HPDE6-E6E7 (cell line): ENCODE measurements around the gene CELF4.
"Not testable (repeated sequence)": the region's sequence is repeated elsewhere in the genome, so short reads cannot be mapped to it uniquely, and the experiment has no call there.

Source experiments
- DNase-seq: peaks from one replicate; pipeline ENCODE4 v3.0.0; 2011; ENCODE audit warnings: missing footprints; ENCODE audit errors: extremely low spot score

The CELF4 gene

DNA sequence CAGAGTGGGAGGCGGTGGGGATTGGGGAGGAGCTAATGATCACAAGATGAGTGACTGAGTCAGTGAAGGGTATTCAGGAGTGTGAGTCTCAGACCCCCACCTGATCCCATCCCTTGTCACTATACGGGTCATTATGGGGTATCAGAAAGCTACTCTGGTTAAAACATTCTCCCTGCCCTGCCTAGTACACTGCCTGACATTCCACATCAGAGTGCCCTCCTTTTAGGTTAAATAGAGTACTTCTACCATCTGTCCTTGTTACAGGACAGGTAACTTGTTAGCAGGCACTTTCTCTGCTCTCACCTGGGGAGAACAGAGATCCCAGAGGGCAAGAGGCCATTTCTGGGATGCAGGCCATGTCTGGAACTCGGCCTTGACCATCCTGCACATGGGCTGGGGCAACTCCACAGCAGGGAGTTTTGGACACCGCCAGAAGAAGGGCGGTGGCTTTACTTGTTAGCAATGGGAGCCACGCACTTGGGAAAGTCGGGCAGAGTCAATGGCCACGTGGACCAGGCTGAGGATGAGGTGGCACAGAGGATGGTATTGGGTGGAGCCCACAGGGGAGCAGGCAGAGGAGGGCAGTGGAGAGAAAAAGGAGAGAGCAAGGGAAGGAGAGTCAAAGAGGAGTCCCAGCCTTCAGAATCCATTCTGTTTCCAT, 98.5 kb downstream of the CELF4 start:
- DNase-seq = no peak

DNA sequence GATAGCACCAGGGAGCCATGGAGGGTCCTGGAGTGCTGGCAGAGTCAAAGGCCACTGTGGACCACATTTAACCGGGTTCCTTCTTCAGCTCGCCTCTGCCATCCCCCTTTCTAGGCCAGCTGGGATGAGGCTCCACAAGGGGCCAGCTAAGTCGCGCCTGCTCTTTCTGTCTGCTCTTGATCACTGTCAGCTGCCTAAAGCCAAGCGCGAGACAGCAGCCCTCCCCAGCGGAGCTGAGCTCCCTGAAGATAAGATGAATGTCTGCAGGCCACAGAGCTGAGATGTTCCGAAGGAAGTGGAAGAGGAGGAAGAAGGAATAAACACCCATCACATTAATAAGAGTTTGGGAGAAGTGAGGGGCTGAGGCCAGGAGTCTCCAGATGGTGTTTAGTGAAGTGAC, 99.6 kb downstream of the CELF4 start:
- no peak for DNase-seq

DNA sequence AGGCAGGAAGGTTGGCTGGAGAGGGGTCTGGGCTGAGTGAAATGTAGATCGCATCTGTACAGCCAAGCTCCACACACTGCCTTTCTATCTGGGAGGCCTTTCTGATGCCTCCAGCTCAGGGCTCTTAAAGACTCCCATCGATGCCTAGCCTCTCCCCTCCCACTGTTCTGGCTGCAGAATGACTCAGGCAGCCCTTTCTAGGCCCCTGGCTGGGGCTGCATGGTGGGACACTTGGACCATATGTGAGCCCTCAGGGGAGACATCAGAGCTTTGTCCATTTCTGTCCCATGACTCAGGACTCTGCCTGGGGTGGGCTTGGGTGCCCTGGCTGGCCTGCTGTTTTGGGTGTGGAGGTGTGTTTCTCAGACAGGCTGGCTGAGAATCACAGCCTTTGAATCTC, 101.3 kb downstream of the CELF4 start:
- no peak for DNase-seq

DNA sequence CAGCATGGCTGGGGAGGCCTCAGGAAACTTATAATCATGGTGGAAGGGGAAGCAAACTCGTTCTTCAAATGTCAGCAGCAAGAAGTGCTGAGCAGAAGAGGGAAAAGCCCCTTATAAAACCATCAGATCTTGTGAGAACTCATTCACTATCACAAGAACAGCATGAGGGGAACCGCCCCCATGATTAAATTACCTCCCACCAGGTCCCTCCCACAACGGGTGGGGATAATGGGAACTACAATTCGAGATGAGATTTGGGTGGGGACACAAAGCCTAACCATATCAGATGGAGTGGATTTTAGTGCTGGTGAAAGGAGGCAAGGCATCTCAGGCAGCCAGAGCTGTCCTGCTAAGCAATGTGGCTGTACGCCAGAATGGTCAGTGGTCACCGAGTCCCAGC, 104.3 kb downstream of the CELF4 start:
- not testable (repeated sequence) for DNase-seq

DNA sequence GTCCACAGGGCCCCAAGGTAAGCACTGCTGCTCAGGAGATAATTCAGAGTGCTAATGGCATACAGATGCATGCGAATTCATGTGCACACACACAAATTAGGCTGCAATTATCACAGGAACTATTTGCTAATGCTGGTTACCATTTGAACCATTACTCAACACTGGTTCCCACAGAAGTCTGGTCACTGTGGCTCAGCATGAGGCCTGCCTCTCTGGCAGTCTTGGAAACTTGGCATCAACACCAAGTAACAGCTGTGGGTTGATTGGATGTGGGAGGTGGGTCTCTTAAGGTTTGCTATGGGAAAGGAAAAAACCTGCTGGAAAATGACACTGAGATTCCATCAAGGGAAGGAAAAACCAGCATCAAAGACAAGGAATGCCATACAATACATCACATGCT, 105.0 kb downstream of the CELF4 start:
- DNase-seq = no peak

DNA sequence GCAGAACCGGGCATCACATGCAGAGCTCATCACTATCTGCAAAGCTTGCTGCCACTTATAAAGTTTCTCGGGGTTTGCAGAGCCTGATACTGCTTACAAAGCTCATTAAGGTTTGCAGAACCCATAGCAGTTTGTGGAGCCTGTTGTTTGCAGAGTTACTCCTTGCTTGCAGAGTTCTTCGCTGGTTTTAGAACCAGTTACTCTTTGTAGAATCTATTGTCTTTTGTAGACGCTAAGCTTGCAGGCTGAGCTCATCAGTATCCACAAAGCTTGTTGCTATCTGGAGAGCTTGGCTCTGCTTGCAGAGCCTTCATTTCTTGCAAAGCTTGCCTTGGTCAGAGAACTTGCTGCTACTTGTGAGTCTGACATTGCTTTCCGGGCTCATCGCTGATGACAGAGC, 106.9 kb downstream of the CELF4 start:
- no peak for DNase-seq

DNA sequence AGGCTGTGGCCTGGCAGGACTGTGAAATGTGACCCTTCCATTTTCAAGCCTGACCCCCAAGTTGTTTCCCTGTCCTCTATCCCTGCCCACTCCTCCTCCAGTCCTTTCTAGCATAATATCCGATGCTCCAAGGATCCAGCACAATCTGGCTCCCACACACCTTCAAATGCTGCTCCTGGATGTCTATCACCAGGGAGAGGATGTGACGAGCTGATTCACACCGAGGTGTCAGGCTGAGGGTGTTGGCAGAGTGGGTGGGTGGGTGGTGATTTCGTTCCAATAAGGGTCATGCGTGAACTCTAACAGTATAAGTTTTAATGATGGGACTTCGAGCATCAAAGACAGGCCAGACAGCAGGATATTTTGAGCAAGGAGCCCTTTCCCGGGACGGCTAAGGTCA, 107.8 kb downstream of the CELF4 start:
- no peak for DNase-seq

DNA sequence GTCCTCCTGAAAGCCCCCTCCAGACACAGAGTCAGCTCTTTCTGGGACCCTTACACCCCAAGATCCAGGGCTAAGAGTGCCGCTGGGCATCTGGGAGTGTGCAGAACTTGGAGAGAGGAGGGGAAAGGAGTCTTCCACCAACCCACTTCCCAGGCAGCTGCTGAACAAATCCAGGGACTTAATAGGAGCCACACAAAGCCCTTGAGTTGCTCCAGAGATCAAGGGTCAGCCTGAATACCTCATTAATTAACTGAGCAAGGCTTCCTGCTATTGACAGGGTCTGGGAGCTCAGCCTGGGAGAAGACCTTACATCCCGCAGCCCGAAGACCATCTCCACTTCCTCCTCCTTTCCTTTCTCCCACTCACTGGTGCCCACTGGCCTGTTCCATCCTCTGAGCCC, 108.3 kb downstream of the CELF4 start:
- DNase-seq = no peak

DNA sequence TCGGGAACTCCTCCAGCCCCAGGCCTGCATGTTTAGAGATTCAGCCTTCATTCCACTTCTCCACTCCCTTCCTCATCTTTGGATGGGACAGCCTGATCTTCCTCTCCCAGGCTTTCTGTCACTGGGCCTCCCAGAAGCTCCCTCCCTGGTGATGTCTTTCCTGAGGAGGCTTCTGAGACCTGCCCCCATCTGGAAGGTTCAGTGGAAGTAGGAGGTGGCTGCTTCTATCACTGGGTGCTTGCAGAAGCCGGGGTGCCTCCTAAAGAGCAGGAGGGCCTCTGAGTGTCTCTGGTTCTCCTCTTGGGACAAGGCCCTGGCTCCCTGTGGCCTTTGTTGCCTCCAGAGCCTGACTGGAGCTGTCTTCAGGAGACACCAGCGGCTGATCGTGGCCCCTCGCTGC, 108.7 kb downstream of the CELF4 start:
- no peak for DNase-seq

DNA sequence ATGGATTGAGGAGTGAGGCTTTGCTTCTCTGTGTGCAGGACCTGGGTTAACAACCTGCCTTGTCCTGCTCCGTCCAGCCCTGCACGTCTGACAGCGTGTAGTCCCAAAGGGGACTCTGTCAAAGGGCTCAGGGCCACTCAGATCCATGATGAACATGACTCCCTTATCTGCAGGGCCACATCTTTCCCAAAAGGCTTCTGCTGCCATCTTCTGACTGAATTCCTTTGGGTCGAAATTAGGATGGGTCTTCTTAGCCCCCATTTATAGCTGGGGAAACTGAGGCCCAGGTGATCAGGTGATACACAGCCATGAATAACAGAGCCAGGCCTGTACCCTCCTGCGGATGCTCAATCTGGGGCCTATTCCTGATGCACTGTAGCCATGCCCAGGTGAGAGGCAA, 109.2 kb downstream of the CELF4 start:
- no peak for DNase-seq

DNA sequence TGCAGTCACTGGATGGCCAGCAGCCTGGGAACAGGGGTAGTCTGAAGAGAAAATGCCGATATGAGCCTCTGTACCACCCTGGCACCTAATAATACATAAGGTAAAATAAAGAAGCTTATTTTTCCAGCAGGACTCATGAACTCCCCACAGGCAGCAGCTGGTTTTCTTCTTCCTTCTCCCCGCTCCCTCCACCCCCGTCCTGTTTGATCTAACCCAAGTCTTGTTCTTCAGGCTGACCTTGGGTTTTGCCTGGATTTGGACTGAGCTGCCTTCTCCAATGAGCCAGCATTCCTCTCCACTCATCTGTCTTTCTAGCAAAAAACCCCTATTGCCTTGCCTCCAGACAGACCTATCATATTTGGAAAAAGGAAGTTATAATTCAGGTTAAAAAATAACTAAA, 111.8 kb downstream of the CELF4 start:
- DNase-seq = no peak

DNA sequence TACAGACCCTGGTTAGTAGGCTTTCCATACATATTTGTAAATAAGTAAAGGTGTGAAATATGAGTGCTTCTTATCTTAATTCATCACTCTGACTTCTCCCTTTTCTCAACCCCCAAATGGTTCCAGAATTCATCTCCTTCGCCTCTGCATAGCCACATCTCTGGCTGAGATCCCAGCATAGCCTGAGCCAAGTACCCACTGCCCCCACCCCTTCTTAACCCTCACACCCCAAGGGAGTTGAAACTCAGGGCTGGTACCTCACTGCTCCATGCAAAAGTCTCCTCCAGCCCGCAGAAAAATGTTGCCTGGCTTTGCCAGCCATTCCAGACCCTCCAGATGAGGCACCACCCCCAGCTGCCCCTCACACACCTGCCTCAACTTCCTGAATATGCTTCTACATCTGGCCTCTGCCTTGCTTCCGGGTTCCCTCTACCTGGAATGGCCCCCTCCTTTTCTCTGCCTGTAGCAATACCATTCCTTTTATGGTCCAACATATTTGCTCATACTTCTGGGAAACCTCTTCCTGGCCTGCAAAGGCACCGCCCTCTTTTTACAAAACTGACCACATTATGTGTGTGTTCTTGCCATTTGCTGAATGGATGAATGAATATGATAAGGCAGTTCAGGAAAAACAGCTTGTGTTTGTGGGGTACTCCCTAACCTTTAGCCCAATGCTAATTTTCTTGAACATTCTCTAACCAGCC, 112.8 kb downstream of the CELF4 start:
- no peak for DNase-seq

DNA sequence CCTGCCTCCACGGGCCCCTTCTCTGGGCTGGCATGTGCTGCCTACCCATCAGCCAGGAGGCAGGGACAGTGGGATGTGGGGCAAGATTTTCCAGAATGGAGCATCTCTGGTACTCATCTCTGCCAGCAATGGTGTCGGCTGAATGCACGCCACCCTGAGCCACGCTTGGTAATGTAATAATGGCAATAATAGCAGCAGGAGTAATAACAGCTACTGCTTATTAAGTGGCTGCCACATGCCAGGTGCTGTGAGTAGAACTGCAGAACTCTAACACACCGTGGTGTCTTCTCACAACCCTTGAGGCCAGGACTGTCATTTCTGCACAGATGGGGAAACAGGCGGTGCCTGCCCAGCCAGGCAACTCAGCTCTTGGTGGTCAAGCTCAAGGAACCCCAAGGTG, 113.6 kb downstream of the CELF4 start:
- no peak for DNase-seq

DNA sequence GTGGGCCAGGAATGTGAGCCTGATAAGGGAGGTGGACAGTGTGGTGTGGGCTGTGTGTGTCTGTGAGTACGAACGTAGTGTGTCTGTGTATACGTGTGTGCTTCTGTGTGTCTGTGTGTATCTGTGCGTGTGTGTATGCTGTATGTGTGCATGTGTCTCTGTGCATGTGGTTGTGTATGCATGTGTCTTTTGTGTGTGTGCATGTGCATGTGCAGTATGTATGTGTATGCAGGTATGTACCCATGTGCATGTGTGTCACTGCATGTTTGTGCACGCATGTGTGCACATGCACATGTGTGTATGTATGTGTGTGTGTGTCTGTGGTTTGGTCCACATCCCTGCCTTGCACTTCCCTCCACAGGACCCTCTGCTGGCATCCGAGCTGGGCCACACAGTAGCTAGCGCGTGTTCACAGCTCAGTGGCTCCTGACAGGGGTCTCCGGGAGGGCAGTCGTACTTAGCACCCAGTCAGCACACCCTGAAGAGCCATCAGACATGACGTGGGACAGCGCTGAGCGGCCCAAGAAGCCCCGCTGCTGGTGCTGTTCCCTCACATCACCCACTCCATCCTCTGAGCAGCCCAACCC, 114.3 kb downstream of the CELF4 start:
- DNase-seq = no peak

DNA sequence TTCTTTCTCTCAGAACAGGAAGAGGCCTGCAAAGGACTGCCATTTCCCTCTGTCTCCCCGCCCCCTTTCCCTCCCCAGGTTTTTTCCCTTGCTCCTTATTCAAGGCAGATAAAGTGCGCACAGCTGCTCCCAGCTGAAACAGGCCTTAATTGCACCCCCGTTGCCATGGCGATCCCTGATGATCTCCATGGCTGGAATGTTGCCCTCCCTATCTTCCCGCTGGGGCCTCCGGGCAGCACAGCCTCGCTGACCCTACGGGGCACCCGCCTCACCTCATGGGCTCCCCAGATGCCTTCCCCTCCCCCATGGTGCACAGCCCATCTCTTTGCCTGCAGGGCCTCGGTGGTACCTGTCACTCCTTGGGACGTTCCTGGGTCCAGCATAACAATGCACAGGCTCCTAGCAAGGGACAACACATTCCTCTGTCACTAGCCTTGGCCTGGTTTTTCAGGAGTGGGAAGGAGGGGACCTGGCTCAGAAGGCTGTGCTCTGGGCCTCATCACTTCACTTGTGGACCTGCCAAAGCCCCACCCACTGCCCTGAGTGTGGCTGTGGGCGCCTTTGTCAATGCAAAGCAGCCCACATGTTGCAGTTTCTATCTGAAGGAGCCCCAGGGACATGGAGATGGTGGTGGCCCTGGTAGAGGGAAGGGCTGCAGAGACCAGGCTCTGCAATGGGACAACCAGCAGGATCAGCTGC, 115.0 kb downstream of the CELF4 start:
- DNase-seq = no peak

DNA sequence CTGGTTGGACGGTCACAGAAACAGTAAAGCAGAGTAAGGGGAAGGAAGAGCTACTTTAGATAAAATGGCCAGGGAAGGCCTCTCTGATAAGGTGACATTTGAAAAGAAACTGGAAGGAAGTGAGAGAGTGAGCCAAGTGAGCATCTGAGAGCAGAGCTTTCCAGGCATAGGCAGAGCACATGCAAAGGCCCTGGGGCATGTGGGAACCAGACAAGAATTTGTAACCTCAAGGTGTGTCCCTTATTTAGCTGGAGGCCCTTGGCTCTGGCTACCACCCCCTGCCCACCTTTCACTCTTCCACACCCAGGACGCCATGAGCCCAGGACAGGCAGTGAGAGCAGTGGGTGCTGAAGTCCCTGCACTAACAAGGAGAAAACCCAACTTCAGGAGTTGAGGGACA, 116.0 kb downstream of the CELF4 start:
- DNase-seq = no peak

DNA sequence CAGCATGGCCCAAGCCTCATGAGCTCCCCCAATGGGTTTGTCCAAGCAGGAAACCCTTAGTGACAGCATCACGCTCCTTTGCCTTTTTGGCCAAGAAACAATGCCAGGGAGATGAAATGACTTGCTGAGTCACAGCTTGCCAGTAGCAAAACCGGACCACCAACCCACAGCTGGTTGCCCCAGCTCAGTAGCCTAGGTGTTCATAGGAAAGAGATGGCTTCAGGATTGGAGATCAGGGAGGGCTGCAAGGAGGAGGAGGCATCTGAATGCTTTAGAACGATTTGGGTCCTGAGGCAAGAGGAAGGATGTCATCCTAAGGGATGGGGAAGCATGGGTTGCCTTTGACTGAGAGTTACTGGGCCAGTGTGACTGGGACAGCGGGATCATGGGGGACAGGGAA, 116.7 kb downstream of the CELF4 start:
- DNase-seq = no peak

DNA sequence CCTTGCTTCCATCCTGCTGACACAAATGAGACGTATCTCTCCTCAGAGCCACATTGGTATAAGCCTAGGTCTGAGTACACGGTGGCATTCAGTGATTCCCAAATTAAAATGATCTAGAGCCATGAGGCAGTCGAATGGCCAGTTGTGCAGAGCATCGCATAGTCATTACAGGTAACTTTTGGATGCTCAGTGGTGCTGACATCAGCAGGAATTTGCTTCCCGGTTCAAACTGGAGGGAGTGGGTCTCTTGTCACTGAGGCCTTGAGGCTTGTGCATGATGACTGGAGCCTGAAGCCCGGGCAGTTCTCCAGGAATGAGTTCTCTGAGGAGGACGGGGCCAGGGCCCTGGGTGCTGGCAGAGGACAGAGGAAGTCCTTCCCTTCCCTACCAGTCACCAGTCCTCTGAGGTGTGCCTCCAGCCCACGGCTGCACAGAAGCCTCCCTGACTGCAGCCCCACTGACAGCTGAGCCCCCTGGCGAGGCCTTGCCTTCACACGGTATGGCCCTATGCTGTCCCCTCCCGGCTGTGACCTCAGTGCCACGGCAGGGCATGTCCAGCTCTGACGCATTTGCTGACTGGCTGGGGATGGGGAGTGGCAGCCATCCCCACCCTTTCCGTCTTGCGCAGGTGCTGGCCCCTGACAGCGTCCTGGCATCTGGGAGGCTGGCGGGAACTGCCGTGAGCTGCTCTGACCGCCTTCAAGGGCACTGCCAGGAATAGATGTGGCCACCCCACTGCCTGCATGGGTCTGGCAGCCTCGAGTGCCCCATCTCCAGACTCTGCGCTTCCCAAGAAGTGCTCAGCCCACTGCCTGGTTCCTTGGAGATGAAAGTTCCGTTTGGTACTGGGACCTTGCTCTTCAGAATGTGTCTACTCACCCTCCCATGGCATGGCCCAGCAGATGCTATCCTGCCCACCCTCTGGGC, 117.4 kb downstream of the CELF4 start:
- DNase-seq = no peak

DNA sequence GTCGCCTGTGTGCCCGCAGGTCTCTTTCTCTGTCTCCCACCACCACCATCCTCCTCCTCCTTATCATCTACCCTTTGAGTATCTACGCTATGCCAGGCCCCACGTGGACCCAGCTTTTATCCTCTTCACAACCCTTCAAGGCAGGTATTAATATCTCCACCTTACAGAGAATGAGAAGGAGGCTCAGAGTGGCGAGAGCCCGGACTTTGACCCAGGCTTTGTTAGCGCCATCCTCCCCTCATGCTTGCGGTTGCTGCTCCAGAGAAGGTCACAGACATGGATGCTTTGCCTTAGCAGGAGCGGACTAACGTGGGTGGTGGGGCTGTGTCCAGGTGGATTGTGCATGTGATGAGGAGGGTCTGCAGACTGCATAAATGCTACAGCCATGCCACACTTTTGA, 119.8 kb downstream of the CELF4 start:
- no peak for DNase-seq

DNA sequence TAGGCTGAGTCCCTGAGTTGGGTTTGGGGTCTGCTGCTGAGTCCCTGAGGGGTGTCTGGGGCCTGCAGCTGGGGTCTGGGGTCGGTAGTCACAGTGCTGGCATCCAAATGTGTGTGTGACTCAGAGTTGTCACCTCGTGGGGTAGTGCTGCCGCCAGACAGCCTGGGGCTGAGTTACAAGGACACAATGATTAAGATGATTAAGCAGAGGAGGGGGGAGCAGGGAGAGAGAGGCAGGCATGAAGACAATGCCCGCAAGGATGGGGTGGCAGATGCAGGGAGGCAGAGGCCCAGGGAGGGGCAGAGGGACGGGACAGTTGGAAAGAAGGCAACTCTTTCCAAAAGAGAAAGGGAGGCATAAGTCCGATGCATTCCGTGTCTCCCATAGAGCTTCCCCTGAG, 120.2 kb downstream of the CELF4 start:
- DNase-seq = no peak

DNA sequence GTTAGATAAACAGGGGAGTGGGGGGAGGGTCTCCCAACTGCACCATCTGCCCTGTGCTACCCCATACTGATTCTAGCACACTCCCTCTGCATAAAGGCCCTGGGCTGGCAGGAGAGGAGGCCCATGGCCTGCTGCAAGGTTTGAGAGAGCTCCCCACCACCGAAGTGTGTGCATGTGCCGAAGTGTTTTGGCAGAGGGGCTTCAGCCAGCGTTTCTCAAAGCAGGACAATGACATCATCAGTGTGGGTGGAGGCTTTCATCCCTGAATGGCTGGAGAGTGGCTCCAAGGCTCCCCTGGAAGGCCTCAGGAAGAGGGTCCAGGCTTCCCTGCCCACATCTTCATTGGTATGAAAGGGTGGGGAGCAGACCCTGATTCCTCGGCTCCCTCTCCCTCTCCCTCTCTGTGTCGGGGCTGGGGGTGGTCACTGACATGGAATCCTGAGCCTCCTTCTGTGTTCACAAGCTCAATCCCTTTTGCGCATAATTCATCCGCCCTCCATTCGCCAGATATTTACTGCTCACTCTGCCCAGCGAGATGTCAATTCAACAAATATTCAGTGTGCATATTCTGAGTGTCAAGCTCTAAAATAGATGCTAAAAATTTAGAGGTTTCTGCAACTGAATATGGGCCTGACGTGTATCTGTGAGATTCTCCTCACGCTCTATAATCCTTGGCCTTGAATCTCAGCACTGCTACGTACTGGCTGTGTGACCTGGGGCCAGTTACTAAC, 122.1 kb downstream of the CELF4 start:
- DNase-seq = no peak
